HG02678 (cell line): ENCODE results near the gene FERMT3.

Source experiments
- ATAC-seq: cut with Tn5 transposase; IDR thresholded peaks from one replicate; pipeline ENCODE4 v1.9.1; 2021; ENCODE audit warnings: mild to moderate bottlenecking, moderate library complexity; ENCODE audit not compliant: unreplicated experiment

The FERMT3 gene

DNA sequence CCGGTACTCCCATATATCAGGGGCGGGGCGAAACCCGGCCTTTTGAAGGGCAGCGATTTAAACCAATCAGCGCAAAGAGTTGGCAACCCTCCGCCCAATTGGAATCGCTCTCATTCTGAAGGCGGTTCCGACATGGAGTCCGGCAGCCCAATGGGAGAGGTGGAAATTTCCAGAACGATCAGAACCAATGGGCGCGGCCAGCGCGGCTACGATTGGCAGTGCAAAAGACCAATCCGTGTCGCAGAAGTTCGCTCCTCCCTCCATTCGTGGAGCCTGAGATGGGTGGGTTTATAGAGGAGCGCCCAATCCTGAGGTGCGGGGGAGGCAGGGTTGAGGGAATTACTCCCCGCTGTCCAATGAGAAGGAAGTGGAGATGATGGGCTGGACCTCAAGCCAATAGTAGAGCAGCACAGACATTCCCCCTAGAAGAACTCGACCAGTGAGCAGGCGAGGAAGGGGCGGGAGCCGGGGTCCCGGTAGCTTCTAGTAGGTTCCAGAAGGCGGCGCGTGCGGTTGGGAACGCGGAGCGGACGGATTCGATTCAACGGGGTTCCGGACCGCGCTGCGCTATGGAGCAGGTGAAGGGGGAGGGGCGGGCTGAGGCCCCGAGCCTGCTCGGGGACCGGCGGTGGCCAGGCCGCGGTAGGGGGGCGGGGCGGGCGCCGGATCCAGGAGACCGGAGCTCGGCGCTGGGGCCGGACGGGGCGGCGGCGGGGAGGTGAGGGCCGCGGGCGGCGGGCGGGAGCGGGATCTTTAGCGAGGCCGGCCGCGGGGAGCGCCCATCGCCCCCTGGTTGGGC, 20.6 kb upstream of the FERMT3 start, which contains the start of gene STIP1:
TSS of gene STIP1 (plus strand) at position 479 of the 799 bp plus-strand sequence. CDS start at position 570, 91 bp downstream.
- peak; percentile 84 for ATAC-seq

DNA sequence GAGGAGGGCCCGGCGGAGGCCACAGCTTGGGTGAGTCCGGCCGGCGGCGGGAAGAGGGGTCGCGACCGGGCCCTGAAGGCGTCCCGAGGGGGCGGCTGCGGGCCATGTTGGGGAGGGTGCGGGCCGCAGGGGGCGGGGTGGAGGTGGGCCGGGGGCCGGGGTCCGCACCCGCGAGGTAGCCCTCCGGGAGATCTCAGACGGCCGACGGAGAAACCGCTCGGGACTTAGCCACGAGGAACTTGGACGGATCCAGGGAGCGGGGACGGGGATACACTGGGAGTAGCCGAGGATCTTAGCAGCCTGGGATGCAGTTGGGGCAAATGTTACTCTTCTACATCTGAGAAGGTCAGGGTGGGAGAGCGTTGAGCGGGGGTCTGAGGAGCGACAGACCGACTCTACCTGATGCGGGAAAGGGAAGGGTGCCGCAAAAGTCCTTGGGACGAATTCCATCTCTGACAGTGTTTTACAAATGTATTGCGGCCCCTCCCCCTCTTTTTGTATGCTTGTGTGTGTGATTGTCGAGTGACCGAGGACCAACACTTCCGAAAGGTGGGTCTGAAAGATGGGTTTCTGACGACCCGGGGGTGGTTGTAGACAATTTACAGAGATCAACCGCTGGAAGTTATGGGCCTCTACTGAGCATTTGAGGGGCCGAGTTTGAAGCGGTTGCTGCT, 19.9 kb upstream of the FERMT3 start:
- ATAC-seq, result no peak

DNA sequence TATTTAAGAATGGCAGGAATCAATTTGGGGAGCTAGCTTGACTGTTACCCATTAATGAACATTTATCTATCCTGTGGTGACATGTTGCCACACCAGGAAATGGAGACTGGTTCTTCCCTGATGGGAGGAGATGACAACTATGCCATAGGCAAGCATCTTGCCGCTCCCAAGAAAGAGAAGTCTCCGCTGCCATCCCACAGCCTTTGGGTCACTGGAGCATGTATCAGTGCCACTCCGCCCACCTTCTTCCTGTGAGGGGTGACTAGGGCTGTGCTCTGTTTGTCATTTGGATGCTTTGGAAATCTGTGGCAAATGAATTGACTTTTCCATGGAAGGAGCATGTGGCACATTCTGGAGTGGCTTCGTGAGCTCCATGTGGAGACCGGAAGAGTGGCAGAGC, 14.1 kb upstream of the FERMT3 start:
- no peak for ATAC-seq

DNA sequence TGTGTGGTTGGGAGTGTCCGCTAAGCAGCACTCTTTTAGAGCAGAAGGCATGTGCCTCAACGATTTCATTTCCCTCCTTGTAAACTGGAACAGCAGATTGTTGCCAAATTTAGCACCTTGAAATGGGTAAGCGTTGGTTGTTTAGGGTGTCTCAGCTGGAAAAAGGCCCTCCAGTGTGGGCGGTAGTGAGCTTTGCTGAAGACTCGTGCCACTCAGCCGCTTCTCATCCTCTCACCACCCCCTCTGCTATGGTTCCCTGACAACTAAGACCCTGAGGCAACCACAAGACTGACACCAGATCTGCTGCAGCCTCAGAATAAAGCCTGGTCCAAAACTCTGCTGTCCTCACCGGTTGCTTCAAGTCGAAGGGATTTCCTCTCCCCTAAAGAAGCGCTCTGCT, 9.9 kb upstream of the FERMT3 start:
- no peak for ATAC-seq

DNA sequence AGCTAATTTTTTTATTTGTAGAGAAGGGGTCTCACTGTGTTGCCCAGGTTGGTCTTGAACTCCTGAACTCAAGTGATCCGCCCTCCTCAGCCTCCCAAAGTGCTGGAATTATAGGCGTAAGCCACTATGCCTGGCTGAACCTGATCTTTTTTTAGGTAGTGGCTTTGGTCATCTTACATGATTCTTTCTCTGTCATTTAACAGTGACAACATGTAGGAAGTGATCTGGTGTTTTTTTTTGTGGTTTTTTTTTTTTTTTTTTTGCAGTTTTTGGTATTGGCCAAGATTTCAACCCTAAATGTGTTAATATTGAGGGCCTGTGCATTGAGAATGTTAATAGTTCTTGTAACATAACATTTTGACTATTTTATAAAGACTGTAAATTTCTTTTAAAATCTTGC, 8.0 kb upstream of the FERMT3 start:
- no peak for ATAC-seq

DNA sequence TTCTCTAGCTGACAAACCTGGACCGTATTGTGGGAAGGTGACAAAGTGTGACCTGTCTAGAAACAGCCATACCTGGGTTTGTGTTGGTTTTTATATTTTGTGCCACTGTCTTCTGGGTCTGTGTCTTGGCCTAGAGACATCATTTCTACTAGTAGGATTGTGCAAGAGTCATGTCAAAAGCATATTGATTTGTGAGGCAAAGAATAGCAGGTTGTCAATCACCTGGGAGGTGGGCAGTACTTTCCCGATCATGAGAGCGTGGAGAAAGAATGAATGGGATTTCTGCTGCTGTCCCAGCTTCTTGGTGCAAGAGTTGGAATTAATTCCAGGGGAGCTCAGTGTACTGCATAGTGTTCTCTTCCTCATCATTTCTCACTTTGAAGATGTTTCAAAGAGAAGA, 5.0 kb upstream of the FERMT3 start:
- ATAC-seq, result no peak

DNA sequence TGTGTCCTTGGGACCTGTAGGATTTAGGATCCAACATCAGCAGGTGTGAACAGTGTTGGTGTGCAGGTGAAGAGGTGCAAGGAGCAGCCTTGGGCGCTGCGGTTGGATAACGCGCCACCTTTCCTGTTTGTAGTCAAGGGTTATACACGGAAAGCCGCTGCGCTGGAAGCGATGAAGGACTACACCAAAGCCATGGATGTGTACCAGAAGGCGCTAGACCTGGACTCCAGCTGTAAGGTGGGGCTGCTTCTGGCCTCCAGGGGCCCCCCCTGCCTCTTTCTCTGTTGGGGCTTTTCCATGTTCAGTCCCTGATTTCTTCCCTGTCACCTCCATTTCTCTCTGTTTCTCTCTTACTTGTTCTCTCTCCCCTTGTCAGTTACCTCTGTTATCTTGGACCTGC, 3.5 kb upstream of the FERMT3 start:
- no peak for ATAC-seq

DNA sequence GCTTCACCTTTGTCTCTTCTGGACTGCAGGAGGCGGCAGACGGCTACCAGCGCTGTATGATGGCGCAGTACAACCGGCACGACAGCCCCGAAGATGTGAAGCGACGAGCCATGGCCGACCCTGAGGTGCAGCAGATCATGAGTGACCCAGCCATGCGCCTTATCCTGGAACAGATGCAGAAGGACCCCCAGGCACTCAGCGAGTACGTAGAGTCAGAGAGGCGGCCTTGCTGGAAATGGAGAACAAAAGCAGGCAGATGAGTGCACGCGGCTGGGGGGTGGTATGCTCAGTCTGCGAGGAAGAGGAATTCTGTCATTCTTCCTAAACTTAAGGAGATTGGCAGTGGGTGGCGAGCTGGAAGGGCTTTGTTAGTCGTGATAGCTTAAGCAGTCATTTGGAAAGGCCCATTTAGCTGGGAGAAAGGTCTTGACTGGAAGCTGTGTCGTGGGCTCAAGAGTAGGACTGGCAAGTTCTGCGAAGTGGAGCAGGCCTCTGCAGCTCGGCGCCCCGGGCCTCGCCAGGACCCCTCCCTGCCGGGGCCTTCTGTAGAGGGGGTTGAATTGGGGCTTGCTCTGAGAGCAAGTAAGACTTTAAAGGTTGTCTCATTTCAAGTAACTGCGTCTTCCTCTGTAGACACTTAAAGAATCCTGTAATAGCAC, 3.0 kb upstream of the FERMT3 start:
- no peak for ATAC-seq

DNA sequence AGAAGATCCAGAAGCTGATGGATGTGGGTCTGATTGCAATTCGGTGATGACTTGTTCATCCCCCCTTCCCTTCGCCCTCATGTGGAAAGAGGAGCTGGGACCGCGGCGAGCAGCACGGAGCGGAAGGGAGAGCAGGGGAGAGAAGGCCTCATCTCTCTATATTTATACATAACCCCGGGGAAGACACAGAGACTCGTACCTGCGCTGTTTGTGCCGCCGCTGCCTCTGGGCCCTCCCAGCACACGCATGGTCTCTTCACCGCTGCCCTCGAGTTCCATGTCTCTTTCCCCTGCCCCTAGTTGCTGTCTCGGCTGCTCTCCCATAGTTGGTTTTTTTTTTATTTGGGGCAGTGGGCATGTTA, 2.5 kb upstream of the FERMT3 start:
- ATAC-seq, result no peak

DNA sequence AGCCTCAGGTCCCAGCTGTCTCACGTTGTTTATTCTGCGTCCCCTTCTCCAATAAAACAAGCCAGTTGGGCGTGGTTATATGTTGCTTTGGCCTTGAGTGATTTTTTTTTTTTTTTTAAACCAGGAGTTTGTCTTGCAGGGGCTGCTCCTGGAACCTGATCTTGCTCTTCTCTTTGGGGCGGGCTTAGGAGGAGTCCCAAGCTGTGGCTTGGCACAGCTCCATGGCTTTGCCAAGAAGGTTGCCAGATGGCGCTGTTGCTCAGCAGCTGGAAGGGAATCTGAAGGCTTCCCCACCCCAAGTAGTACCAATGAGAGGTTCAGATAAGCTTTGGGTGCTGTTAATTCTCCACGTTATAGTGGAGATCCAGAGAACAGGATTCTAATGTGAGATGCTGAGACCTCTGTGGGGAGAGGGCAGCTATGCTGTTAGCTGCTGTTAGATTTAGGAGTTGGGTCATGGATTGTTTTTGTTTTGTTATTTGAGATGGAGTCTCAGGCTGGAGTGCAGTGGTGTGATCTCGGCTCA, 2.0 kb upstream of the FERMT3 start:
- no peak for ATAC-seq

DNA sequence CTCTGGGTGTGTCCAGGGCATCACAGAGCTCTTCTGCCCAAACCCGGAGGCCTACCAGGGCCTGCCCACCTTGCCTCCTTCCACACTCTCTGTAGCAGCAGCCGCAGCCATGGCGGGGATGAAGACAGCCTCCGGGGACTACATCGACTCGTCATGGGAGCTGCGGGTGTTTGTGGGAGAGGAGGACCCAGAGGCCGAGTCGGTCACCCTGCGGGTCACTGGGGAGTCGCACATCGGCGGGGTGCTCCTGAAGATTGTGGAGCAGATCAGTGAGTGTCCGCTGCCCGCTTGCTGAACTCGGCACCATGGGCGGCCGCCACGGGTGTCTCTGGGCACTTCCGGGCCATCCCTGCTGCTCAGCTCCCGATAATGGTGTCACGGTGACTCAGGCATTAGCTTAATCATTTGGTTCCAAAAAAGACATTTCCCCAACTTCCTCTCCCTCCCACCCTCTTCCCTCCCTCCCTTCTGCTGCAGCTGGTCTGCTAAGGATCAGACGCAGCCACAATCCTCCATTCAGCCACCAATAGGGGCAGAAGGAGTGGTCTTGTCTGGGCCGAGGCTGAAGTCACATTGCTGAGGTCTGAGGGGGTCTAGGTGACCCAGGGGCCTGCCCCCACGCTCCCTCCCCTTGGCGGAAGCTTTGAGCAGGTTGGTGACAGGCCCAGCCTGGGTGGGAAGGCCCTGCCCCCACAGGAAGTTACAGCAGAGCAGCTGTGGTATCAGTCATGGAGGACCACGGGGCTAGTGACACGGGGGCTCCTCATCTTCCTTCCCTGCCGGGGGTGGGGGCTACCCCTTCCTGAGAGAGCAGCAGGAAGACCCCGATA, 950 bp downstream of the FERMT3 start:
- ATAC-seq, result peak; percentile 57

DNA sequence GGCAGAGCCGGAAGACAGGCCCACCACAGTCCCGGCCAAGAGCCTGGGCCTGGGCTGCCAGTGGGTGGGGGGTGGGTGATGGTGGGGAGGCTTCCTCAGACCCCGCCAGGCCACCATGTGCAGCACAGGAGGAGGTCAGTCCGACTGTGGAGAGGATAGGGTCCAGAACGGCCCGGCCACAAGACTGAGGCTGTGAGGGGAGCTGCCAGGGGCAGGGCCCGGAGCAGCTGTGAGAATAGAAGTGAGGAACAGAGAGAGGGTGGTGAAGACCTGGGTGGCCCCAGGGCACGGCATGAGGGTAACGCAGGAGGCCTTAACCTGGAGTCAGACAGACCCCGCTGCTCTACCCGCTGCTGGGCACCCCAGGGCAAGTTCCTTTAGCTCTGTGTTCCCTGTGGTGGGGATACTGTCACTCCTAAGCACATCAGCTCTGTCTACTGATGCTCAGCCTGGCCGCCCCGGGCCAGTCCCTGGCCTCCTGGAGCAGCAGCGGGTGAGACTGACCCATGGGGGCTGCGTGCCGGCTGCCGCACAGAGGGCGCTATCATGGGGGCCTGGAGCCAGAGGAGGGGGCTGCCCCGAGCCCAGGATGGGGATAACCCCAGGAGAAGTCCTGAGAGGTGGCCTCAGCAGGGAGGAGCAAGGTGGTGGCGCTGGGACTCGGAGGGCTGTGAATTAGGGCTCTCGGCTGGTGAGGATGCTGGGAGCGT, 1.7 kb downstream of the FERMT3 start:
- ATAC-seq, result no peak

DNA sequence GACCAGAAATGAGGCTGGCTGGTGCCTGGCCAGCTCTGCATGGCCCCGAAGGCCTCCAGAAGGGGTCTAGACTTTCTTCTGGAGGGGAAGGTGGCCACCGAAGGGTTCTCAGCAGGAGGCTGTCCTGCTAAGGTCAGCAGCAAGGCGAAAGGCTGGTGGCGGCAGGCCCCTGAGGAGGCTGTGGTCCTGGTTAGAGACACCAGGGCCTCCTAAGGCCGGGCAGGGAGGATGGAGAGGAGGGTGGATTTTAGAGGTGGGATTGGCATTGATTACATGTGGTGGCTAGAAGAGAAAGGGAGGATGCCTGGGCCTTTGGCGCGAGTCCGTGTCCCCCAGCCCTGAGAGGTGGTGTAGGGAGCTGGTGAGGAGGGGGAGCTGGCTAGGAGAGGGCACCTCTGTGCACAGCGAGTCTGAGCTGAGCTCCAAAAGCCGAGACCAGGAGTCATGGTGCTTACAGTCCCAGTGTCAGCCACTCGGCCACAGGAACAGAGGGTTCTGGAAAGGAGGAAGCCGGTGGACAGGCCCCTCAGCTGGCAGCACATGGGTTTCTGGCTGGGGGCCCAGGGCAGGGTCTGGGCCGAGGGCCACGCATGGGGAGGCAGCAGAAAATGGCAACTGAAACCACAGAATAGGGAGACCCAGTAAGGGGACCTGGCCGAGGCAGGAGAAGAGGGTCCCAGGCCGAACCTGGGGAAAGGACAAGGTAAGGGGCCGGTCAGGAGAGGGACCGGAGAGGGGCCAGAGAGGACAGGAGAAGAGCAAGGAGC, 2.5 kb downstream of the FERMT3 start:
- ATAC-seq, result no peak

DNA sequence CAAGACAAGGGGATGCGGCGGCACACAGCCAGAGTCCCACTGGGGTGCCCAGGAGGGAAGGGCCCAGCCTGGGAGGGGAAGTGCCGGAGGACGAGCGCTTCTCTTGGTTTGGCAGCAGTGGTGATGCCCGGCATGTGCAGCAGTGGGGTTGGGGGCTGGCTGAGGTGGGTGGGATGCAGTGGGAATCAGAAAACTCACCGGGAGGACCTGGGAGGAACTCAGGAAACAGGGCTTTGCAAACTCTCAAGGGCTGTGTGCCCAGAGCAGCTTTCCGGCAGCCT, 3.0 kb downstream of the FERMT3 start:
- ATAC-seq, result no peak

DNA sequence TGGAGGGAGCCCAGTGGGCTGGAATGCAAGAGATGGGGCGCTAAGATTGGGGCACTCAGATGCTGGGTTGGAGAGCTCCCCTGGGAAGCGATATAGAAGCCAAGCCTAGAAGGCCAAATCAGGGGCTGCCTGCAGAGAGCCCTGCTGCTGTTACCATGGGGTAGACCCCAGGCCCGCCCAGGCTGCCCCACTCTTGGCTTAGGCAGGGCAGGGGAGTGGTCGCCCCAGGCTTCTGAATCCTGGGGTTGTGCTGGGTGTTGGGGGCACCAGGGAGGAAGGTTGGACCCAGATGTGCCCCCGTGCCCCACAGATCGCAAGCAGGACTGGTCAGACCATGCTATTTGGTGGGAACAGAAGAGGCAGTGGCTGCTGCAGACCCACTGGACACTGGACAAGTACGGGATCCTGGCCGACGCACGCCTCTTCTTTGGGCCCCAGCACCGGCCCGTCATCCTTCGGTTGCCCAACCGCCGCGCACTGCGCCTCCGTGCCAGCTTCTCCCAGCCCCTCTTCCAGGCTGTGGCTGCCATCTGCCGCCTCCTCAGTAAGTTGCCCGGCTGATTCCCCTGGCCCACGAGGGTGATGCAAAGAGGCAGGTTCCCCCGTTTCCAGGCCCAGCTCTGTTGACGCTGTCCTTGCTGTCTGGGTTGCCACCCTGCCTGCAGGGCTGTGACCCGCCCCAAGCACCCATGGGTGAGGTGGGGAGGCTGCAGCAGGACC, 3.9 kb downstream of the FERMT3 start:
- ATAC-seq, result no peak

DNA sequence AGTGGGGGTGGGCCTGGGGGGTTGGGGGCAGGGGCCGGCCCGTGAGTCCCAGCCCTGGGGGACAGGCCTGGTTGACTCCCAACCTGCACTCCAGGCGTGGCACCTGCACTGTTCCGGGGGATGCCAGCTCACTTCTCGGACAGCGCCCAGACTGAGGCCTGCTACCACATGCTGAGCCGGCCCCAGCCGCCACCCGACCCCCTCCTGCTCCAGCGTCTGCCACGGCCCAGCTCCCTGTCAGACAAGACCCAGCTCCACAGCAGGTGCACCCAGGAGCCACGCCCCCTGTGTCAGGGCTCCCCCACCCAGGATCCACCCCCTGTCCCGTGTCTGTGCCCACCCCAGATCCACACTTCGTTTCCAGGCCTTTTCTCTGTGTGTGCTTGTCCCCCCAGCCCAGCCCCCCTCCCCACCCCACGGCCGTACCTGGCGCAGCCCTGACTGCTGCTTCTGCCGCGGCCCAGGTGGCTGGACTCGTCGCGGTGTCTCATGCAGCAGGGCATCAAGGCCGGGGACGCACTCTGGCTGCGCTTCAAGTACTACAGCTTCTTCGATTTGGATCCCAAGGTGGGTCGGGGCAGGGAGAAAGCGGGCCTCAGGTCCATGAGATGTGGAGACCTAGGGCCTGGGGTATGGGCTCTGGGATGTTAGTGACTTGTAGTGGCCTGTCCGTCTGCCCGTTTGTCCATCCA, 4.8 kb downstream of the FERMT3 start:
- no peak for ATAC-seq

DNA sequence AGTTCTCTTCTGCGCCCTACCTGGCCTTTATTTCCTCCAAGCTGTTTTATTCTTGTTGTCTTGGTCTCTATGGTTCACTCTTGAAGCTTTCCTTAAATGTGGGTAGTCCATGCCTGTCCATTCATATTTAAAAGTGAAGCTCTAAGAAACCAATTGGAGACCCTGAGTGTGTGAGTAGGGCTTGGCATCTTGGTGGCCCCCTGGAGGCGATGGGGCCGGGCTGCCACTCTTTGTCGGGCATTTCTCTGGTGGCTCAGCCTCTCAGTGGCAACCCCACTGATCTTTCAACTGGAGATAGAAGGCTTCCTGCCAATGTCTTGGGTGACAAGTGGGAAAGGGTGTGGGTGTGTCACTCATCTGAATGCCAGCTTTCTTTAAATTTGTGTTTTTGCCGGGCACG, 10.4 kb downstream of the FERMT3 start:
- ATAC-seq, result no peak

DNA sequence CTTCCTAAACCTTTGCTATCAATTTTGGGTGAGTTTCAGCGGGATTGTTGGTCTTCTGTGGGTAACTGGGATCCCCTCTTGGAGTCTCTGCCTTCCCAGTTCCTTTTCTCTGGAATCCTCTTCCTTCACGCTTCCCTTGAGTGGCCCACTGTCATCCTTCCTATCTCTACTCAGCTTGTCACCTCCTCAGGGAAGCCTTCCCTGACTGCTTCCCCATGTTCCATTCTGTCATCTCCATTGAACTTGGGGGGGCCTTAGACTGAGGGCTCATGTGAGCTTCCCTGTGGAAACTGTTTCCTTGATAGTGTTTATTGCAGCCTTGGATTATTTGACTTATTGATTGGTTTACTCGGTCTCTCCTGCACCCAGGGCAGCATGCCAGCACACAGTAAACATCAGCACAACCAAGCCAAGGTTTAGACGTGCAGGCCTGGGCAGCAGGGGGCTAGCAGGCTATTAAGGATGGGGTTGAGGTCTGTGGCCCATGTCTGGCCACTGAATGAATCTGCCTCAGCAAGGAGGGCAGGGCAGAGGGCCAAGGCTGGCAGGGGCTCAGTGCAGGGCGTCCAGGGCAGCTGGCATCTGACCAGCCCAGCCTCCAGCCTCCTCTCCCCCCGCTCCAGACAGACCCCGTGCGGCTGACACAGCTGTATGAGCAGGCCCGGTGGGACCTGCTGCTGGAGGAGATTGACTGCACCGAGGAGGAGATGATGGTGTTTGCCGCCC, 12.3 kb downstream of the FERMT3 start:
- no peak for ATAC-seq
